ENCODE measurements around the gene ADAMTSL5. TPM values are rescaled to one million over a fixed set of nuclear protein-coding genes. Genes with fewer than 3 reads are reported as not detected.

The ADAMTSL5 gene
- total RNA-seq, 1 donor, result 1.1 TPM

- H3K27ac ChIP-seq (ENCODE audit: low read depth, low read length), result no peak overlapping the region
- H4K20me1 ChIP-seq (ENCODE audit: insufficient read depth, low read length), result no peaks in the 10 kb centered on the region
- DNase-seq (ENCODE audit: insufficient read length, low spot score, missing footprints), result no peak
- no peak overlapping the region for H2AFZ ChIP-seq (ENCODE audit: low read length)
- no peak overlapping the region for H3K4me3 ChIP-seq (ENCODE audit: insufficient read depth, low read length)
- H3K27me3 ChIP-seq (ENCODE audit: insufficient read depth, low read length), result peaks cover 10% of the 10 kb centered on the region
- H3K79me2 ChIP-seq (ENCODE audit: insufficient read depth, low read length), result no peaks in the 10 kb centered on the region
- H3K36me3 ChIP-seq (ENCODE audit: insufficient read depth, low read length), result no peaks in the 10 kb centered on the region
- H3K4me2 ChIP-seq (ENCODE audit: insufficient read depth, low read length), result no peak overlapping the region
- TF ChIP-seq CTCF (IDR thresholded peaks at IDR 0.05; ENCODE audit: extremely low read depth, low read depth, low read length), result no peak
- no peaks in the 10 kb centered on the region for H3K9me3 ChIP-seq (ENCODE audit: low read depth, low read length)
- H3K4me1 ChIP-seq (ENCODE audit: insufficient read depth, low read length), result no peaks in the 10 kb centered on the region
These were observed 24.6 kb downstream of the ADAMTSL5 start for GRCh38 chr19:1488282-1488601.

GRCh38 chr19:1487576-1488281, 25.1 kb downstream of the ADAMTSL5 start:
- H3K36me3 ChIP-seq (ENCODE audit: insufficient read depth, low read length), result no peaks in the 10 kb centered on the region
- H3K27me3 ChIP-seq (ENCODE audit: insufficient read depth, low read length), result peaks cover 10% of the 10 kb centered on the region
- no peak overlapping the region for H3K27ac ChIP-seq (ENCODE audit: low read depth, low read length)
- H3K4me1 ChIP-seq (ENCODE audit: insufficient read depth, low read length), result no peaks in the 10 kb centered on the region
- DNase-seq (ENCODE audit: insufficient read length, low spot score, missing footprints), result peak; percentile 76
- no peaks in the 10 kb centered on the region for H3K79me2 ChIP-seq (ENCODE audit: insufficient read depth, low read length)
- H3K4me3 ChIP-seq (ENCODE audit: insufficient read depth, low read length), result no peak overlapping the region
- no peak overlapping the region for H2AFZ ChIP-seq (ENCODE audit: low read length)
- H3K9me3 ChIP-seq (ENCODE audit: low read depth, low read length), result no peaks in the 10 kb centered on the region
- no peak overlapping the region for H3K4me2 ChIP-seq (ENCODE audit: insufficient read depth, low read length)
- no peak for TF ChIP-seq CTCF (IDR thresholded peaks at IDR 0.05; ENCODE audit: extremely low read depth, low read depth, low read length)
- no peaks in the 10 kb centered on the region for H4K20me1 ChIP-seq (ENCODE audit: insufficient read depth, low read length)

DNA sequence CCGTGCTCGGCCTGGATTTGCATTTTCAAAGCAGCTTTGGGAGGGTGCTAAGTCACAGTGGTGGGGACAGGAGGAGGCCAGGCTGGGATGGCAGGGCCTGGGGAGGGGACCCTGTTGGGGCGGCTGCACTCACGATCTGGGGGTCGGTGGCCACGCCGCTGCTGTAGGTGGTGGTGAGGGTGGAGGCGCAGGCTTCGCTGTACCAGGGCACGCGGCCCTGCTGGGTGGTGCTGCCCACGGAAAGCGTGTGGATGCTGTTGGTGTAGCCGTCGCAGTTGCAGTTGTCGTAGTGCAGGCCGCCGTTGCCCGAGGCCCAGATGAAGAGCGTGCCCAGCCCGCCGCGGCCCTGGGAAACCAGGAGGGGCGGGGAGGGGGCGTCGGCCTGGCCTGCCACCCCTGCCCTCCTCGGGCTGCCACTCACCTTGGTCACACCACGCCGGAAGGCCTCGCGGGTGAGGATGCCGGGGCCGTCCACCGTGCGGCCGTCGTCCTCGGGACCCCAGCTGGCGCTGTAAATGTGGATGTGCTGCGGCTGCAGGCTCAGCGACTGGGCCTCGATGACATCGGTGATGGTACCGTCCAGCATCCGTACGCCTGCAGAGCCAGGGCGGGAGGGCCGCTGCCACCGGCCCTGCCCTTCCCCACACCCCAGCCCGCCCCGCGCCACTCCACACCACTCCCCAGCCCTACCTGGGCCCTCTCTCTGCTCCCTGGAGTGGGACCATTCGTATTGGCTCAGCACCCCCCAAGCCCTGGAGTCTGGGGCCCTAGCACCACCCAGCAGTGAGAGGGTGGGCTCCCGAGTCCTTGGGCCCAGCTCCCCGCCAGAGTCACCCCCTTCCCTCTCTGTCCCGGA, 25.9 kb downstream of the ADAMTSL5 start:
- peak; percentile 76 for DNase-seq (ENCODE audit: insufficient read length, low spot score, missing footprints)
- H3K4me1 ChIP-seq (ENCODE audit: insufficient read depth, low read length), result no peaks in the 10 kb centered on the region
- no peak overlapping the region for H3K4me2 ChIP-seq (ENCODE audit: insufficient read depth, low read length)
- no peak for TF ChIP-seq CTCF (IDR thresholded peaks at IDR 0.05; ENCODE audit: extremely low read depth, low read depth, low read length)
- H3K79me2 ChIP-seq (ENCODE audit: insufficient read depth, low read length), result no peaks in the 10 kb centered on the region
- H2AFZ ChIP-seq (ENCODE audit: low read length), result no peak overlapping the region
- H3K27ac ChIP-seq (ENCODE audit: low read depth, low read length), result no peak overlapping the region
- H4K20me1 ChIP-seq (ENCODE audit: insufficient read depth, low read length), result no peaks in the 10 kb centered on the region
- no peaks in the 10 kb centered on the region for H3K36me3 ChIP-seq (ENCODE audit: insufficient read depth, low read length)
- no peak overlapping the region for H3K4me3 ChIP-seq (ENCODE audit: insufficient read depth, low read length)
- H3K27me3 ChIP-seq (ENCODE audit: insufficient read depth, low read length), result peaks cover 8% of the 10 kb centered on the region
- H3K9me3 ChIP-seq (ENCODE audit: low read depth, low read length), result no peaks in the 10 kb centered on the region

DNA sequence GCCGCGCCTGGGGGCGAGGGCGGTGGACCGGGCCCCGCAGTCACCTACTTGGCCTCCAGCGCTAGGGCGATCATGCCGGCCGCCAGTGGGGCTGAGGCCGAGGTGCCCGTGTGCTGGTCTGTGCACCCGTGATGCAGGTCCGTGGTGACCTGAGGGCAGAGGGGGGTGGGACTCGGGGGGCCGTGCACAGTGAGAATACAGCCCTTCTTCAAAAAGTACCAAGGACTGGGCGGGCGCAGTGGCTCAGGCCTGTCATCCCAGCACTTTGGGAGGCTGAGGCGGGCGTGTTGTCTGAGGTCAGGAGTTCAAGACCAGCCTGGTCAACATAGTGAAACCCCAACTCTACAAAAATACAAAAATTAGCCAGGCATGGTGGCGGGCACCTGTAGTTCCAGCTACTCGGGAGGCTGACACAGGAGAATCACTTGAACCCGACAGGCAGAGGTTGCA, 28.8 kb downstream of the ADAMTSL5 start:
- Histone ChIP-seq H2AFZ (ENCODE audit: low read length) (no peak overlapping the region), H3K9me3 (ENCODE audit: low read depth, low read length) (no peaks in the 10 kb centered on the region), H3K79me2 (ENCODE audit: insufficient read depth, low read length) (no peaks in the 10 kb centered on the region), H3K27me3 (ENCODE audit: insufficient read depth, low read length) (no peaks in the 10 kb centered on the region), H3K4me2 (ENCODE audit: insufficient read depth, low read length) (no peak overlapping the region), H3K36me3 (ENCODE audit: insufficient read depth, low read length) (no peaks in the 10 kb centered on the region), H4K20me1 (ENCODE audit: insufficient read depth, low read length) (no peaks in the 10 kb centered on the region), H3K4me1 (ENCODE audit: insufficient read depth, low read length) (peaks cover 4% of the 10 kb centered on the region), H3K27ac (ENCODE audit: low read depth, low read length) (no peak overlapping the region), H3K4me3 (ENCODE audit: insufficient read depth, low read length) (no peak overlapping the region)
- DNase-seq (ENCODE audit: insufficient read length, low spot score, missing footprints), result no peak
- no peak for TF ChIP-seq CTCF (IDR thresholded peaks at IDR 0.05; ENCODE audit: extremely low read depth, low read depth, low read length)
